GM12878 (cell line): ENCODE measurements around the gene PERM1. TPM values are rescaled to one million over a fixed set of nuclear protein-coding genes. Genes with fewer than 3 reads are reported as not detected.

Experiments used
- BCL11A ChIP-seq: IDR thresholded peaks from 2 replicates; pipeline ENCODE4 v1.6.1; 2011; ENCODE audit warnings: low read depth, low read length
- CBX5 ChIP-seq: sonication (generic); IDR thresholded peaks from 2 replicates; pipeline ENCODE4 v1.6.1; 2016; ENCODE audit warnings: low read depth, moderate library complexity, mild to moderate bottlenecking, inconsistent platforms
- CEBPB ChIP-seq, 2 experiments: fragments of 150-350 bp in 1 of 2; IDR thresholded peaks; 2 replicates each; pipeline ENCODE4 v1.6.1; 2012 to 2014; ENCODE audit warnings: low read depth in 2 of 2, low read length in 2 of 2, borderline replicate concordance in 1 of 2, inconsistent platforms in 1 of 2
- CREB1 ChIP-seq: IDR thresholded peaks from 2 replicates; pipeline ENCODE4 v1.6.1; 2012; ENCODE audit warnings: low read depth, mild to moderate bottlenecking, inconsistent platforms
- E4F1 ChIP-seq: fragments of 450-650 bp; IDR thresholded peaks from 2 replicates; pipeline ENCODE4 v1.6.1; 2018; ENCODE audit warnings: borderline replicate concordance, mild to moderate bottlenecking; ENCODE audit not compliant: partially characterized antibody
- EED ChIP-seq: sonication (generic); IDR thresholded peaks from 2 replicates; pipeline ENCODE4 v1.6.1; 2016; ENCODE audit warnings: antibody characterized with exemption, low read depth
- FOS ChIP-seq: IDR thresholded peaks from 3 replicates; pipeline ENCODE4 v1.6.1; 2011; ENCODE audit warnings: borderline replicate concordance; ENCODE audit not compliant: insufficient read length; ENCODE audit errors: extremely low read depth
- HDAC2 ChIP-seq: fragments of 200-600 bp; sonication (generic); IDR thresholded peaks from 2 replicates; pipeline ENCODE4 v1.6.1; 2017
- IKZF2 ChIP-seq, 2 experiments: fragments of 450-650 bp; IDR thresholded peaks; 2 replicates each; pipeline ENCODE4 v1.6.1; 2017; ENCODE audit warnings: mild to moderate bottlenecking in 2 of 2, moderate library complexity in 2 of 2
- JUNB ChIP-seq: IDR thresholded peaks from 2 replicates; pipeline ENCODE4 v1.6.1; 2016; ENCODE audit warnings: antibody characterized with exemption, mild to moderate bottlenecking
- LARP7 ChIP-seq: fragments of 450-650 bp; IDR thresholded peaks from 2 replicates; pipeline ENCODE4 v1.6.1; 2017; ENCODE audit warnings: mild to moderate bottlenecking
- MLLT1 ChIP-seq: fragments of 450-650 bp; IDR thresholded peaks from 2 replicates; pipeline ENCODE4 v1.6.1; 2016; ENCODE audit warnings: mild to moderate bottlenecking
- MXI1 ChIP-seq: fragments of 150-350 bp; IDR thresholded peaks from 2 replicates; pipeline ENCODE4 v1.6.1; 2011; ENCODE audit warnings: low read depth, mild to moderate bottlenecking, inconsistent platforms, low read length, improper control_type of control experiment
- MYC ChIP-seq: IDR thresholded peaks from 2 replicates; pipeline ENCODE4 v1.6.1; 2011; ENCODE audit warnings: mild to moderate bottlenecking, low read length, moderate library complexity, inconsistent platforms; ENCODE audit not compliant: insufficient read depth, insufficient replicate concordance, insufficient read length, severe bottlenecking
- NBN ChIP-seq: fragments of 450-650 bp; IDR thresholded peaks from 2 replicates; pipeline ENCODE4 v1.6.1; 2016
- NFYA ChIP-seq: IDR thresholded peaks from 2 replicates; pipeline ENCODE4 v1.6.1; 2011; ENCODE audit warnings: low read depth, mild to moderate bottlenecking, low read length, improper control_type of control experiment, borderline replicate concordance
- NR2C1 ChIP-seq: fragments of 450-650 bp; IDR thresholded peaks from 2 replicates; pipeline ENCODE4 v1.6.1; 2017; ENCODE audit warnings: antibody characterized with exemption, mild to moderate bottlenecking, moderate library complexity
- NR2C2 ChIP-seq: IDR thresholded peaks from 2 replicates; pipeline ENCODE4 v1.6.1; 2011; ENCODE audit warnings: borderline replicate concordance, low read depth; ENCODE audit not compliant: control insufficient read depth, insufficient read length
- NR2F1 ChIP-seq: fragments of 450-650 bp; conservative IDR thresholded peaks from 2 replicates; pipeline ENCODE4 v1.6.1; 2017; ENCODE audit warnings: mild to moderate bottlenecking
- RFX5 ChIP-seq: IDR thresholded peaks from 2 replicates; pipeline ENCODE4 v1.6.1; 2011; ENCODE audit warnings: low read depth, low read length, improper control_type of control experiment
- RUNX3 ChIP-seq: IDR thresholded peaks from 2 replicates; pipeline ENCODE4 v1.6.1; 2012; ENCODE audit warnings: low read length, inconsistent platforms
- SIN3A ChIP-seq: IDR thresholded peaks from 2 replicates; pipeline ENCODE4 v1.6.1; 2012; ENCODE audit warnings: low read depth, low read length, improper control_type of control experiment
- SIX5 ChIP-seq: IDR thresholded peaks from 2 replicates; pipeline ENCODE4 v1.6.1; 2011; ENCODE audit warnings: mild to moderate bottlenecking, low read depth, low read length, moderate library complexity; ENCODE audit not compliant: severe bottlenecking
- SPI1 ChIP-seq: IDR thresholded peaks from 2 replicates; pipeline ENCODE4 v1.6.1; 2011; ENCODE audit warnings: low read depth, mild to moderate bottlenecking, low read length, moderate library complexity, borderline replicate concordance; ENCODE audit not compliant: insufficient read depth
- SREBF2 ChIP-seq: IDR thresholded peaks from 2 replicates; pipeline ENCODE4 v1.6.1; 2012; ENCODE audit warnings: mild to moderate bottlenecking, low read length
- TCF3 ChIP-seq: IDR thresholded peaks from 2 replicates; pipeline ENCODE4 v1.6.1; 2012; ENCODE audit warnings: low read depth, mild to moderate bottlenecking, low read length, borderline replicate concordance; ENCODE audit not compliant: insufficient read depth
- ZNF217 ChIP-seq: fragments of 450-650 bp; IDR thresholded peaks from 2 replicates; pipeline ENCODE4 v1.6.1; 2017; ENCODE audit warnings: antibody characterized with exemption, mild to moderate bottlenecking
- polyA plus RNA-seq, 11 experiments: library from polyadenylated mRNA; depleted of rRNA in 4 of 11; unstranded in 6 of 11; stranded (reverse) in 5 of 11; fragments of >200 nt; fragmentation: Nextera tagmentation in 4 of 11; fragmentation: Illumina TruSeq in 1 of 11; extraction: Ambion mirVana in 4 of 11; extraction: Trizol in 1 of 11; gene quantifications; 1 replicate in 1 of 11; 2 replicates in 10 of 11; pipeline versions ENCODE4 v1.2.1 to v1.2.3, GENCODE V29; 2011 to 2016; ENCODE audit warnings: inconsistent platforms in 2 of 11, missing spikeins in 2 of 11, low read depth in 1 of 11
- total RNA-seq, 4 experiments: library from RNA; depleted of rRNA in 3 of 4; stranded (reverse); fragments of >200 nt in 3 of 4; fragmentation: Illumina TruSeq in 1 of 4; extraction: Trizol in 1 of 4; gene quantifications; 2 replicates each; pipeline versions ENCODE4 v1.2.1 to v1.2.3, GENCODE V29; 2013 to 2021
- TF ChIP-seq, protein P1 (sequence below): IDR thresholded peaks from 2 replicates; pipeline ENCODE4 v1.6.1; 2011; ENCODE audit warnings: low read depth, mild to moderate bottlenecking, low read length, moderate library complexity, borderline replicate concordance; ENCODE audit errors: extremely low read depth

Gene PERM1
- total and polyA plus RNA-seq, 10 of the 15 experiments (the other 5 are each of a cell fraction or from before 2014, with no cell fraction given): not detected

GRCh38 chr1:958823-959730, 22.8 kb downstream of the PERM1 start, which contains the start of gene NOC2L (continued):
- TF ChIP-seq MLLT1 (no peak), NFYA (no peak), SIX5 (peak; percentile 37), JUNB (no peak), IKZF2 (IDR thresholded peaks at IDR 0.05) (no peak), CEBPB (IDR thresholded peaks at IDR 0.05; ENCODE audit: borderline replicate concordance in 1 of 2, low read depth in 2 of 2, low read length in 2 of 2) (no peak), E4F1 (peak; percentile 56), LARP7 (0 out of 2 replicates have a peak, but pooled peaks have one; percentile 51), NR2C2 (no peak), SIN3A (peak; percentile 54; the same call in 1 of the 2 replicates), ZNF217 (no peak), TCF3 (0 out of 2 replicates have a peak, but pooled peaks have one; percentile 29), CBX5 (no peak), EED (no peak), SREBF2 (no peak), SPI1 (peak; percentile 3; the same call in 1 of the 2 replicates), NBN (peak; percentile 72), RFX5 (no peak), CREB1 (peak; percentile 72; the same call in 1 of the 2 replicates), NR2C1 (peak; percentile 43; the same call in 1 of the 2 replicates), MXI1 (peak; percentile 76), BCL11A (no peak), HDAC2 (0 out of 2 replicates have a peak, but pooled peaks have one; percentile 76), RUNX3 (peak; percentile 54), MYC (peak; percentile 74), FOS (no peak), NR2F1 (peak; percentile 68)
- TF ChIP-seq, protein P1, sequence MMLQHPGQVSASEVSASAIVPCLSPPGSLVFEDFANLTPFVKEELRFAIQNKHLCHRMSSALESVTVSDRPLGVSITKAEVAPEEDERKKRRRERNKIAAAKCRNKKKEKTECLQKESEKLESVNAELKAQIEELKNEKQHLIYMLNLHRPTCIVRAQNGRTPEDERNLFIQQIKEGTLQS: no peak
